ENCODE results near the gene WNT8A. TPM values are rescaled to one million over a fixed set of nuclear protein-coding genes. Genes with fewer than 3 reads are reported as not detected.

The WNT8A gene
- polyA plus RNA-seq, 1 donor from 2014 or later, result 0.26 TPM

- no peaks in the 10 kb centered on the region for H3F3A ChIP-seq (ENCODE audit: insufficient read depth, low read length, poor library complexity, severe bottlenecking)
- TF ChIP-seq EZH2 (IDR thresholded peaks at IDR 0.05; ENCODE audit: borderline replicate concordance, insufficient read depth, low read length, poor library complexity, severe bottlenecking) (no peak), MXI1 (conservative IDR thresholded peaks at IDR 0.05; ENCODE audit: poor library complexity, severe bottlenecking) (no peak), CTCF (IDR thresholded peaks at IDR 0.05; ENCODE audit: poor library complexity, severe bottlenecking) (no peak)
- no peaks in the 10 kb centered on the region for H3K9me2 ChIP-seq (ENCODE audit: insufficient read depth, low read length)
- H3K9me3 ChIP-seq (ENCODE audit: low read length), result no peaks in the 10 kb centered on the region
- H3K4me2 ChIP-seq (ENCODE audit: low read length), result no peak overlapping the region
- no peaks in the 10 kb centered on the region for H3K36me3 ChIP-seq (ENCODE audit: insufficient read depth, low read length)
- H3K9ac ChIP-seq (ENCODE audit: low read length), result no peak overlapping the region
- H3K27ac ChIP-seq (ENCODE audit: low read length), result no peak overlapping the region
- no peak overlapping the region for H3K4me3 ChIP-seq (ENCODE audit: low read length)
- H4K20me1 ChIP-seq (ENCODE audit: insufficient read depth), result no peaks in the 10 kb centered on the region
- no peaks in the 10 kb centered on the region for H3K27me3 ChIP-seq (ENCODE audit: insufficient read depth, low read depth, low read length)
- H3K79me2 ChIP-seq (replicated peaks; ENCODE audit: insufficient read depth, low read length), result no peaks in the 10 kb centered on the region
- no peak overlapping the region for H2AFZ ChIP-seq (ENCODE audit: low read depth, low read length)
Observed at GRCh38 chr5:138103319-138103637, 19.4 kb downstream of the WNT8A start.

GRCh38 chr5:138105709-138106108, 21.9 kb downstream of the WNT8A start:
- Histone ChIP-seq H3K79me2 (replicated peaks; ENCODE audit: insufficient read depth, low read length) (no peaks in the 10 kb centered on the region), H3F3A (ENCODE audit: insufficient read depth, low read length, poor library complexity, severe bottlenecking) (no peaks in the 10 kb centered on the region), H3K9me2 (ENCODE audit: insufficient read depth, low read length) (no peaks in the 10 kb centered on the region), H3K4me2 (ENCODE audit: low read length) (no peak overlapping the region), H3K4me3 (ENCODE audit: low read length) (no peak overlapping the region), H4K20me1 (ENCODE audit: insufficient read depth) (no peaks in the 10 kb centered on the region), H3K27me3 (ENCODE audit: insufficient read depth, low read depth, low read length) (no peaks in the 10 kb centered on the region), H3K9me3 (ENCODE audit: low read length) (no peaks in the 10 kb centered on the region), H3K9ac (ENCODE audit: low read length) (no peak overlapping the region), H2AFZ (ENCODE audit: low read depth, low read length) (no peak overlapping the region), H3K27ac (ENCODE audit: low read length) (no peak overlapping the region), H3K36me3 (ENCODE audit: insufficient read depth, low read length) (no peaks in the 10 kb centered on the region)
- TF ChIP-seq RAD21 (conservative IDR thresholded peaks at IDR 0.05) (no peak), SMC3 (conservative IDR thresholded peaks at IDR 0.05; ENCODE audit: poor library complexity) (no peak), EP300 (conservative IDR thresholded peaks at IDR 0.05; ENCODE audit: poor library complexity, severe bottlenecking) (no peak), CTCF (IDR thresholded peaks at IDR 0.05; ENCODE audit: poor library complexity, severe bottlenecking) (no peak), EZH2 (IDR thresholded peaks at IDR 0.05; ENCODE audit: borderline replicate concordance, insufficient read depth, low read length, poor library complexity, severe bottlenecking) (no peak), POLR2AphosphoS5 (IDR thresholded peaks at IDR 0.05) (no peak), MXI1 (conservative IDR thresholded peaks at IDR 0.05; ENCODE audit: poor library complexity, severe bottlenecking) (no peak)

GRCh38 chr5:138107213-138107612, 23.4 kb downstream of the WNT8A start:
- H3K4me2 ChIP-seq (ENCODE audit: low read length), result no peak overlapping the region
- no peak overlapping the region for H2AFZ ChIP-seq (ENCODE audit: low read depth, low read length)
- H3K36me3 ChIP-seq (ENCODE audit: insufficient read depth, low read length), result no peaks in the 10 kb centered on the region
- no peak overlapping the region for H3K27ac ChIP-seq (ENCODE audit: low read length)
- no peak overlapping the region for H3K4me3 ChIP-seq (ENCODE audit: low read length)
- no peaks in the 10 kb centered on the region for H3F3A ChIP-seq (ENCODE audit: insufficient read depth, low read length, poor library complexity, severe bottlenecking)
- H3K9ac ChIP-seq (ENCODE audit: low read length), result no peak overlapping the region
- H3K27me3 ChIP-seq (ENCODE audit: insufficient read depth, low read depth, low read length), result no peaks in the 10 kb centered on the region
- no peaks in the 10 kb centered on the region for H4K20me1 ChIP-seq (ENCODE audit: insufficient read depth)
- no peaks in the 10 kb centered on the region for H3K9me2 ChIP-seq (ENCODE audit: insufficient read depth, low read length)
- TF ChIP-seq POLR2AphosphoS5 (IDR thresholded peaks at IDR 0.05) (no peak), EP300 (conservative IDR thresholded peaks at IDR 0.05; ENCODE audit: poor library complexity, severe bottlenecking) (no peak), REST (IDR thresholded peaks at IDR 0.05; ENCODE audit: borderline replicate concordance) (no peak), CTCF (IDR thresholded peaks at IDR 0.05; ENCODE audit: poor library complexity, severe bottlenecking) (no peak), MXI1 (conservative IDR thresholded peaks at IDR 0.05; ENCODE audit: poor library complexity, severe bottlenecking) (no peak), EZH2 (IDR thresholded peaks at IDR 0.05; ENCODE audit: borderline replicate concordance, insufficient read depth, low read length, poor library complexity, severe bottlenecking) (no peak)
- no peaks in the 10 kb centered on the region for H3K79me2 ChIP-seq (replicated peaks; ENCODE audit: insufficient read depth, low read length)
- H3K9me3 ChIP-seq (ENCODE audit: low read length), result no peaks in the 10 kb centered on the region

Measured in neural cell (in vitro differentiated cells).